Colon (tissue), 2 donors: ENCODE data around the gene TMA16.

Experiments
- FAIRE-seq: peaks from 2 replicates; lab custom pipeline; 2012; peaks lifted over from hg19 to GRCh38; lab: Jason Lieb, UNC
- donor health status: control.
- donor health status: control.

Gene TMA16

DNA sequence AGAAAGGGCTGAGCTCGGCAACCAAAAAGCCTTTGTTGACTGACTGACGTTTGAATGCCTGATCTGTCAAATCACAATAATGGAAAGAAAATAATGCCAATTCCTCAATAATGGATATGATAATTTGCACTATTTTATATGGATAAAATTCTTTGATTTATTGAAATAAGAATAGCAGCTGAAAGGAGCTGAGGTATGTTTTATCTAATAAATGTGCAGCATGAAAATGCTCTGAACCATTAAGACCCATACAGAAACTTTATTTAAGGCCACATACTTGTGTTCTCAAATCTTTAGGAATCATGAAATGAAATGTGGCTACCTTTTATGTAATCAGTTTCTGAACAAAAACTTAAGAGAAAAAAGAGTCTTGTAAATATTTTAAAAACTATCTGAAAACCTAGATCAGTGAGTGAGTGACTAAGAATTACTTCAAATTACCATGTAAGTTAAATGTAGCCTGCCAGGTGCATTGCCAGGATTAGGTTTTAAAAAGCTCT is 69.8 kb downstream of the TMA16 start:
- no peak for FAIRE-seq

DNA sequence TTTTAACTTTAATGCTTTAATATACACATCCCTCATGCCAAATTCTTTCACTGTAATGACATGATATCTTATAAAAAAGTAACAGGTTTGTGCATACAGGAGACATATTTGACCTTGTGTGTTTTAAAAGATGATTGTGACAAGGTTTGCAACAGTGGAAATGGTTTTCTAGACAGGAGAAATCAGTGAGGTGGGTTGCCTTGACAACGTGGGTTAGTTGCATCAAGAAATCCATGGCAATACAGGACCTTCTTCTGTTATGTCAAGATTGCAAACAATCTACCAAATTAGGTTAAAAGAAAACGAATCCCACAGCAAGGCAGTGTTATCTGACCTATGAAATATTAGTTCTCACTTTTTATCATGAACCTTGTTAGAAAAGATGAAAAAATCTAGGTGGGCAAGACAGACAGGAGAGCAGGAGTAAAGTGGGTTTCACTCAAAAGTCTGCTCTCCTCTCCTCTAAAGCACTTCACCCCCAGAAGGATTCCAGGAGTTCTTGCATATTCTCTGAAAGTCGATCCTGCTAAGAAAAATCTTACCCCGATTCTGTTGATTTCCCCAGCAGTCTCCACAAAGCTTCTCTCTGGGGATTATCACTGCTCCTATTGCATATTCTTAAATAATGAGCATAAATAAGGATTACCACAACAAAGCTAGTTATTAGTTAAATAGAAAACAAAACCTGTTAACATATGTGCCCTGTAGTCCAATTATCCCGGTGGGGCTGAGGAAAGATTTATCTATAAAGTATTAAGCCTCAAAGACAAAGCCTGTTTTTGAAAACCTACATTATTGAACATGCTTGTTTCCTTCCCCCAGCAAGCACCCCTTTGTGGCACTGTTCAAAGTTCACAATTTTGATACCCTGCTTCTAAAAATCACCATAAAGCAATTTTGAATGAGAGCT is 71.0 kb downstream of the TMA16 start:
- FAIRE-seq, result no peak

- no peak for FAIRE-seq
These were observed 71.8 kb downstream of the TMA16 start for GRCh38 chr4:163566257-163566796.

GRCh38 chr4:163568843-163569242 is 74.4 kb downstream of the TMA16 start:
- no peak for FAIRE-seq
